PC-9 (cell line): ENCODE data around the gene CAPN7. TPM values are rescaled to one million over a fixed set of nuclear protein-coding genes. Genes with fewer than 3 reads are reported as not detected.
A peak's percentile ranks its signal among the peaks of the same experiment; 100 is the strongest.
"Not testable (repeated sequence)": the region's sequence is repeated elsewhere in the genome, so short reads cannot be mapped to it uniquely, and the experiment has no call there.

ENCODE experiments used
- BruUV-seq: library from RNA; stranded (reverse); fragments of 400-500 nt; replicated peaks from 2 replicates; lab custom pipeline; 2021; lab: Mats Ljungman, UMichigan
- CTCF ChIA-PET: fragments of 300-600 bp; sonication (Branson Sonifier 250); formaldehyde crosslinking; loops from one replicate; lab custom pipeline; 2022; ENCODE audit warnings: antibody characterized with exemption; lab: Charles Lee
- POLR2A ChIA-PET: fragments of 300-600 bp; sonication (Branson Sonifier 250); formaldehyde crosslinking; loops from one replicate; lab custom pipeline; 2022; ENCODE audit warnings: antibody characterized with exemption; ENCODE audit not compliant: unreplicated experiment; lab: Charles Lee
- DNase-seq, 2 experiments: peaks; one replicate each; pipeline versions ENCODE4 v3.0.0 to v3.0.0-alpha.2; 2015 to 2022; ENCODE audit warnings: mixed read lengths in 1 of 2
- H2AFZ ChIP-seq: fragments of 200-600 bp; sonication (generic); 2 replicates; pipeline ENCODE4 v1.8.1; 2017; ENCODE audit warnings: antibody characterized with exemption
- H3F3A ChIP-seq: fragments of 200-600 bp; sonication (generic); 2 replicates; pipeline ENCODE4 v1.8.1; 2017; ENCODE audit warnings: antibody characterized with exemption, mild to moderate bottlenecking, low read depth; ENCODE audit not compliant: insufficient read depth
- H3K27ac ChIP-seq: fragments of 200-600 bp; sonication (generic); 2 replicates; pipeline ENCODE4 v1.6.1; 2016; ENCODE audit warnings: mixed run types
- H3K27me3 ChIP-seq: fragments of 200-600 bp; sonication (generic); 2 replicates; pipeline ENCODE4 v1.6.1; 2016; ENCODE audit warnings: low read depth, mixed run types; ENCODE audit not compliant: insufficient read depth
- H3K36me3 ChIP-seq: fragments of 200-600 bp; sonication (generic); 2 replicates; pipeline ENCODE4 v1.6.1; 2016; ENCODE audit warnings: low read depth, mixed run types
- H3K4me1 ChIP-seq: fragments of 200-600 bp; sonication (generic); replicated peaks from 2 replicates; pipeline ENCODE4 v1.6.1; 2016; ENCODE audit warnings: mixed run types; ENCODE audit not compliant: insufficient read depth
- H3K4me2 ChIP-seq: fragments of 200-600 bp; sonication (generic); 2 replicates; pipeline ENCODE4 v1.6.1; 2017; ENCODE audit warnings: mixed run types
- H3K4me3 ChIP-seq: fragments of 200-600 bp; sonication (generic); 2 replicates; pipeline ENCODE4 v1.6.1; 2016; ENCODE audit warnings: mixed run types
- H3K79me2 ChIP-seq: fragments of 200-600 bp; sonication (generic); 2 replicates; pipeline ENCODE4 v1.6.1; 2017; ENCODE audit warnings: low read depth, mixed run types
- H3K9me2 ChIP-seq: fragments of 200-600 bp; sonication (generic); 2 replicates; pipeline ENCODE4 v1.8.1; 2017; ENCODE audit warnings: mild to moderate bottlenecking; ENCODE audit not compliant: insufficient read depth
- H3K9me3 ChIP-seq: fragments of 200-600 bp; sonication (generic); 2 replicates; pipeline ENCODE4 v1.8.1; 2016; ENCODE audit warnings: low read depth; ENCODE audit not compliant: insufficient read depth
- H4K20me1 ChIP-seq: fragments of 200-600 bp; sonication (generic); 2 replicates; pipeline ENCODE4 v1.8.1; 2017; ENCODE audit not compliant: insufficient read depth
- EZH2 ChIP-seq: fragments of 200-600 bp; sonication (generic); IDR thresholded peaks from 2 replicates; pipeline ENCODE4 v1.8.0; 2017; ENCODE audit warnings: antibody characterized with exemption, low read depth
- intact Hi-C: fragments of 100-400 bp; cut with micrococcal nuclease; formaldehyde crosslinking; loops from one replicate; pipeline ENCODE4 v1.10.0; 2022; ENCODE audit not compliant: unreplicated experiment
- total RNA-seq: library from RNA; stranded (reverse); gene quantifications from 2 replicates; pipeline ENCODE4 v1.2.3, GENCODE V29; 2021
- TF ChIP-seq, protein P1 (sequence below): fragments of 200-600 bp; sonication (generic); conservative IDR thresholded peaks from 2 replicates; pipeline ENCODE4 v1.6.1; 2017; ENCODE audit warnings: mixed run types, antibody characterized with exemption, mild to moderate bottlenecking, moderate library complexity

The CAPN7 gene
- total RNA-seq, 1 experiment from 2014 or later, result 28.5 TPM

DNA sequence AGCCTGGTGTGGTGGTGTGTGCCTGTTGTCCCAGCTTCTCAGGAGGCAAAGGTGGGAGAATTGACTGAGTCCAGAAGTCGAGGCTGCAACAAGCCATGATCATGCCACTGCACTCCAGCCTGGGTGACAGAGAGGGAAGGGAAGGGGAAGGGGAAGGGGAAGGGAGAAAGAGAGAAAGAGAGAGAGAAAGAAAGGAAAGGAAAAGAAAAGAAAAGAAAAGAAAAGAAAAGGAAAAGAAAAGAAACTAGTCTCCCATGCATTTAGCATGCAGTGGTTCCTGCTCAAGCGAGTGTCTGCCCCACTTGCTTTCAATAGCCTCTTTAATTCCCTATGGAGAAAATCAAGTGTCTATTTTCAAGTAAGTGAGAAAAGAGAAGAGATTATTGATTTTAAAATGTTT lies 20.6 kb upstream of the CAPN7 start:
- H3K4me1 ChIP-seq, result no peaks in the 10 kb centered on the region
- H3K79me2 ChIP-seq, result no peaks in the 10 kb centered on the region
- no peak for DNase-seq
- no peaks in the 10 kb centered on the region for H4K20me1 ChIP-seq
- BruUV-seq, result no TSS peak
- CTCF ChIA-PET, result no interaction called here
- no peaks in the 10 kb centered on the region for H3F3A ChIP-seq
- intact Hi-C loops, result no loop called here
- H3K9me2 ChIP-seq, result no peaks in the 10 kb centered on the region
- no peaks in the 10 kb centered on the region for H3K36me3 ChIP-seq
- H3K27ac ChIP-seq, result no peak overlapping the region
- no peak overlapping the region for H3K4me3 ChIP-seq
- H2AFZ ChIP-seq, result no peak overlapping the region
- POLR2A ChIA-PET, result no interaction called here
- no peaks in the 10 kb centered on the region for H3K9me3 ChIP-seq
- no peak overlapping the region for H3K4me2 ChIP-seq
- H3K27me3 ChIP-seq, result no peaks in the 10 kb centered on the region; the same call in 1 of the 2 replicates
- TF ChIP-seq, protein P1, sequence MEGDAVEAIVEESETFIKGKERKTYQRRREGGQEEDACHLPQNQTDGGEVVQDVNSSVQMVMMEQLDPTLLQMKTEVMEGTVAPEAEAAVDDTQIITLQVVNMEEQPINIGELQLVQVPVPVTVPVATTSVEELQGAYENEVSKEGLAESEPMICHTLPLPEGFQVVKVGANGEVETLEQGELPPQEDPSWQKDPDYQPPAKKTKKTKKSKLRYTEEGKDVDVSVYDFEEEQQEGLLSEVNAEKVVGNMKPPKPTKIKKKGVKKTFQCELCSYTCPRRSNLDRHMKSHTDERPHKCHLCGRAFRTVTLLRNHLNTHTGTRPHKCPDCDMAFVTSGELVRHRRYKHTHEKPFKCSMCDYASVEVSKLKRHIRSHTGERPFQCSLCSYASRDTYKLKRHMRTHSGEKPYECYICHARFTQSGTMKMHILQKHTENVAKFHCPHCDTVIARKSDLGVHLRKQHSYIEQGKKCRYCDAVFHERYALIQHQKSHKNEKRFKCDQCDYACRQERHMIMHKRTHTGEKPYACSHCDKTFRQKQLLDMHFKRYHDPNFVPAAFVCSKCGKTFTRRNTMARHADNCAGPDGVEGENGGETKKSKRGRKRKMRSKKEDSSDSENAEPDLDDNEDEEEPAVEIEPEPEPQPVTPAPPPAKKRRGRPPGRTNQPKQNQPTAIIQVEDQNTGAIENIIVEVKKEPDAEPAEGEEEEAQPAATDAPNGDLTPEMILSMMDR, result no peak
- TF ChIP-seq EZH2, result no peak

GRCh38 chr3:15186101-15186476 lies 20.0 kb upstream of the CAPN7 start:
- Histone ChIP-seq H3K27me3 (no peaks in the 10 kb centered on the region), H3K36me3 (no peaks in the 10 kb centered on the region), H3K9me3 (no peaks in the 10 kb centered on the region), H4K20me1 (no peaks in the 10 kb centered on the region), H3K4me1 (no peaks in the 10 kb centered on the region), H3K4me3 (no peak overlapping the region), H3F3A (no peaks in the 10 kb centered on the region), H2AFZ (no peak overlapping the region), H3K27ac (no peak overlapping the region), H3K4me2 (no peak overlapping the region), H3K79me2 (no peaks in the 10 kb centered on the region), H3K9me2 (no peaks in the 10 kb centered on the region)
- TF ChIP-seq EZH2, result no peak
- TF ChIP-seq, protein P1, result no peak
- ChIA-PET CTCF (no interaction called here), POLR2A (no interaction called here)
- no peak for DNase-seq
- BruUV-seq, result no TSS peak
- intact Hi-C loops, result no loop called here

- H3K79me2 ChIP-seq, H3K4me1 ChIP-seq, H2AFZ ChIP-seq, CTCF ChIA-PET, DNase-seq, H3K36me3 ChIP-seq, H3K9me3 ChIP-seq, BruUV-seq, intact Hi-C loops, H3K27ac ChIP-seq, H3K27me3 ChIP-seq, H4K20me1 ChIP-seq, POLR2A ChIA-PET, H3K4me3 ChIP-seq, H3F3A ChIP-seq, H3K9me2 ChIP-seq: not testable (repeated sequence)
- 0 out of 2 replicates have a peak overlapping the region, but pooled peaks have one; percentile 46 for H3K4me2 ChIP-seq
Observed at GRCh38 chr3:15186477-15187164, 19.4 kb upstream of the CAPN7 start.
